Activated naive CD8-positive, alpha-beta T cell (primary cell): ENCODE results near the gene LIF.
A peak's percentile ranks its signal among the peaks of the same experiment; 100 is the strongest.

ENCODE experiments used
- H3K27ac Mint-ChIP-seq: one replicate; pipeline ENCODE4 v1.8.0; 2021; ENCODE audit warnings: mixed read lengths
- H3K27me3 Mint-ChIP-seq: one replicate; pipeline ENCODE4 v1.8.0; 2021; ENCODE audit warnings: mixed read lengths
- H3K36me3 Mint-ChIP-seq: one replicate; pipeline ENCODE4 v1.8.0; 2021; ENCODE audit warnings: mixed read lengths
- H3K4me1 Mint-ChIP-seq: one replicate; pipeline ENCODE4 v1.8.0; 2021; ENCODE audit warnings: low read depth, mixed read lengths
- H3K4me3 Mint-ChIP-seq: one replicate; pipeline ENCODE4 v1.8.0; 2021; ENCODE audit warnings: mild to moderate bottlenecking, mixed read lengths
- H3K9me3 Mint-ChIP-seq: one replicate; pipeline ENCODE4 v1.8.0; 2021; ENCODE audit warnings: low read depth, mixed read lengths

Gene LIF

DNA sequence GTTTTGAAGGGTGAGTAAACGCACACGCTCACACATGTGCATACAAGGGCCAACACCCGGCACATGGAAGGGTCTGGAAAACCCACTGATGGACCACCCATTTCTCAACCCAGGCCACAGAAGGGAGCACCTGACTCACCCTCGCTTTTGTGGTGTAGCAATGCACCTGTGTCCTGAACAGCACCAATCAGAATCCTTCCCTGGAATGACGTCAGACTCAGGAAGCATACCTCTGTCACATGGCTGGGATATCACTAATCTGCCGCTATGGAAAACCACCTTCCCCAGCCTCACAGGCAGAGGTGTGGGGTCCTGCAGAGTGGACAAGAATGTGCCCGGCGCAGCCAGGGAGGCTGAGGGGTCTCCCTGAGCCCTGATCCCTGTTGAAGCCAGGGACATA is 29.1 kb upstream of the LIF start:
- Mint-ChIP-seq H3K4me1 (peaks cover 47% of the 10 kb centered on the region), H3K27ac (peak overlapping the region; percentile 75), H3K36me3 (no peaks in the 10 kb centered on the region), H3K4me3 (peak overlapping the region; percentile 51), H3K9me3 (no peaks in the 10 kb centered on the region), H3K27me3 (no peaks in the 10 kb centered on the region)

DNA sequence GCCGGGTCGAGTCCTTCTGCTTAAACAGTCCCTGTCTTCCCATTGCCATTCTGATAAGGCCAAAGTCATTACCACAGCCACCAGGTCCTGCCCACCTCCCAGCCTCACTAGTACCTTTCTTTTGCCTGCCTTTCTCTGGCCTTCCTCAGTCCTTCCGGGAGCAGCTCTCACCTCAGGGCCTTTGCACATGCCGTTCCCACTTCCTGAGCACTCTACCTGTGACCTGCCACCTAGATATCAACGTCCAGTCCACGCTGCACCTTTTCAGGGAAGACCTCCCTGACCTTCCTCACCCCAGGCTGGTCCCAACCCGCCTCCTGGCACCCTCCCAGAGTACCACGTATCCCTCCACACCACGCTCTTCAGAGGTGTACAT is 27.9 kb upstream of the LIF start:
- Mint-ChIP-seq H3K36me3 (no peaks in the 10 kb centered on the region), H3K4me3 (no peak overlapping the region), H3K4me1 (peaks cover 43% of the 10 kb centered on the region), H3K27me3 (no peaks in the 10 kb centered on the region), H3K9me3 (no peaks in the 10 kb centered on the region), H3K27ac (peak overlapping the region; percentile 6)

DNA sequence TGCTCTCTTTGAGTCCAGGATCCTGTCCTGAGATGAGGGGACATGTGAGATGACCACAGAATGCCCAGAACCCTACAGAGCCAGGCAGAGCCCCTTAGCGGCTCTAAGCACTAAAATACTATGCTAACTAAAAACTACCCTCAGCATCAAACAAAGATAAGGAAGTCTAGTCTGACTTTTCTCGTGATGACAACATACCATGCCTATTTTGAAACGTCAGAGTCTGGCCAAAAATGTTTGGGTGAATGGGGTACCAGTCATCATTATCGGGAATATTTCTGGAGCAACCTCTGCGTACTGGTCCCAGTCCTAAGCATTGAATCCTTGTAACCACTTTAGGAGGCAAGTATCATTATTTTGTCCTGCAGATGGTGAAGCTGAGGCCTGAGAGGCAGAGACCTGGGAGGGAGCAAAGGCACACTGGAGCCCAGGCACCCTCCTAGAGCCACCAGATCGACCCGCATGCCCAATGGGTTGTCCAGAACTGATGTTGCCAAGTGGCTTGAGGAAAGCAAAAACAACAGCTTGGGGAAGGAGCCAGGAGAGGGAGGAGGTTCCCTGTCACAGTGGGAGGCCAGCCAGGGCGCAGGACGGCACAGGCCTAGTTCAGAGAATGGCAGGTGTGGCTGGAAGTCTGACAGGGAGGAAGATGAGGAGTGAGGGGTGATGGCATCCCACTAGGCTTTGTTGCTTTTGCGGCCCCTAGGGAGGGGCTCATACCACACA is 27.3 kb upstream of the LIF start:
- Mint-ChIP-seq H3K9me3 (no peaks in the 10 kb centered on the region), H3K4me3 (no peak overlapping the region), H3K27ac (peak overlapping the region; percentile 41), H3K27me3 (no peaks in the 10 kb centered on the region), H3K36me3 (no peaks in the 10 kb centered on the region), H3K4me1 (peaks cover 39% of the 10 kb centered on the region)

- peak overlapping the region; percentile 75 for H3K27ac Mint-ChIP-seq
- no peaks in the 10 kb centered on the region for H3K36me3 Mint-ChIP-seq
- H3K9me3 Mint-ChIP-seq = no peaks in the 10 kb centered on the region
- no peak overlapping the region for H3K4me3 Mint-ChIP-seq
- H3K27me3 Mint-ChIP-seq = no peaks in the 10 kb centered on the region
- peaks cover 42% of the 10 kb centered on the region for H3K4me1 Mint-ChIP-seq
These were observed 26.4 kb upstream of the LIF start for GRCh38 chr22:30272781-30273601.

DNA sequence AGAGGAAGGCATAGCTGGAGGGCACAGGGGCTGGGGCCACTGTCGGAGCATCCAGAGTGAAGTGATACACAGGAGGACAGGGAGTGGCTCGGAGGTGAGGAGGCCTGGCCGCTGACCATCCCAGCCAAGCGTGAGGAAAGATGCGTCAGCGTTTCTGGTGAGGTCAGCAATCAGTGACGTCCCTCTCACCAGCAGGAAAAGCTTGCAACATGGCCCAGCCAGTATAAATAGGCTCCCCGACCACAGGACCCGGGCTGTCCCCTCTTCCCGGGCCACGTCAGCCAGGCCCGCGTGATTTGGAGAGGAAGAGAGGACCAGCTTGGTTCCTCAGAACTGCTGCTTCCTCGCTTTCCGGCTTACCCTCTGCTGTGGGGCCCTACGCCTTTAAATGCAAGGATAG is 24.3 kb upstream of the LIF start:
- Mint-ChIP-seq H3K9me3 (no peaks in the 10 kb centered on the region), H3K36me3 (no peaks in the 10 kb centered on the region), H3K27ac (peak overlapping the region; percentile 24)

DNA sequence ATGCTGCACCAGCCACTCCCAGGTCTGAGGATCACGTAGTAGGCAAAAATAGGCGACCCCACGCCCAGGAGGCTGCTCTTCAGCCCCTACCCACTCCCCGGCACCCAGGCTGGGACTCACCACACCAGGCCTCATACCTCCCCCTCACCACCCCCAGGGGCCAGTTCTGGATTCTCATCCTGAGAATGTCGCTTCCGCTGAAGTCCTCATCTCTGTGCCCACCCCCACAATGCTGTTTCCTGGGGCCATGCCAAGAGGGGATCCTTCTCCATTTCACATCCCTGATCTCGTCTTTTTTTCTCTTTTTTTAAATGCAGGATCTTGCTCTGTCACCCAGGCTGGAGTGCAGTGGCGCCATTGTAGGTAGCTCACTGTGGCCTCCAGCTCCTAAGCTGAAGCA is 21.8 kb upstream of the LIF start:
- Mint-ChIP-seq H3K27me3 (no peaks in the 10 kb centered on the region), H3K4me3 (peak overlapping the region; percentile 95), H3K27ac (peak overlapping the region; percentile 89), H3K36me3 (no peaks in the 10 kb centered on the region), H3K9me3 (no peaks in the 10 kb centered on the region), H3K4me1 (peaks cover 29% of the 10 kb centered on the region)

More for the DNA sequence above, 24.3 kb upstream of the LIF start:
- Mint-ChIP-seq H3K4me3 (no peak overlapping the region), H3K4me1 (peaks cover 35% of the 10 kb centered on the region), H3K27me3 (no peaks in the 10 kb centered on the region)

GRCh38 chr22:30267382-30268302 is 21.1 kb upstream of the LIF start:
- H3K9me3 Mint-ChIP-seq = no peaks in the 10 kb centered on the region
- H3K27ac Mint-ChIP-seq = peak overlapping the region; percentile 89
- peaks cover 29% of the 10 kb centered on the region for H3K4me1 Mint-ChIP-seq
- no peaks in the 10 kb centered on the region for H3K36me3 Mint-ChIP-seq
- no peaks in the 10 kb centered on the region for H3K27me3 Mint-ChIP-seq
- H3K4me3 Mint-ChIP-seq = peak overlapping the region; percentile 95

DNA sequence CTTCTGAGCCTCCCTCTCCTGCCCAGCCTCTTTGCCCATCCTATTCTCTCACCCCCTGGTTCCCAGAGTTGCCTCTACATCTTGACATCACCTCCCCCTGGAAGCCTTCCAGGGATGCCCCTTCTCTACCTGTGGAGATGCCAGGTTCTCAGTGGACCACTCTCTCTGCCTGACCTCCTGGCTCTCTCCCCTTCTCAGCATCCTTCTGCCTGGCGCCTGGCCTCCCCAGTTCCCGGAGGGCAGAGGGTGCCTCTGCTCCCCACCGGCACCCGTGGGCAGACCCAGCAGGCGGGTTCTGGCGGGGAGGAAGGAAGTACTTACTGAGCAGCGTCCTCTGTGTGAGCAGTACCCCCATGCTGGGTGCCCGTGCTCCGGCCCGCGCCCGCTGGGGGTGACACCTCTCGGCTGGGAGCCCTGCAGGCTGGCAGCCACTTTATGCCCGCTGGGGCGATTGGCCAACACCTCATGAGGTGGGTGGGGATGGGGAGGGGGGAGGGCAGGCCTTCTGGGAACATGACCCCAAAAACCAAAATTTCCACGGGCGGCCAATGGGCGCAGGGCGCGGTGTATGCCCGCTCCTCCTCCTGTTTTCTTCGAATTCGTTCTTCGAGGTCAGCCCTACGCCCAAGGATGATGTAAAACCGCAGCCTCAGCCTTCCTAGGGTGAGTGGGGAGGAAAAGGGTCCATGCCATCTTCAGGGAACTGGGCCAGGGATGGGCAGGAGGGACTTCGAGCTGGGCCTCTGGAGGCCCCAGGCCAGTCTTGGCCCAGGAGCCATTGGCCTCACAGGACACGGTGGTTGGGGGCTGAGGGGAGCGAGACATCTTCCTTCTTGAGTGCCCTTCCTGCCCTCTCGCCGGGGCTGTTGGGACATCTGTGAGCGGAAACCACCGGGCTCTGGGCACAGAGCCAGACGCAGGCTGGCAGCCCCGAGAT is 20.2 kb upstream of the LIF start, which contains the start of gene OSM:
Gene OSM, minus strand, starts transcription at position 407 of the 937 bp plus-strand sequence. Its CDS starts 52 bp downstream, at position 355.
- peak within 1 kb of the TSS; percentile 100 for H3K27ac Mint-ChIP-seq
- H3K4me3 Mint-ChIP-seq = peak within 1 kb of the TSS; percentile 95
- H3K36me3 Mint-ChIP-seq = no peaks in the 10 kb centered on the region
- no peaks in the 10 kb centered on the region for H3K27me3 Mint-ChIP-seq
- H3K4me1 Mint-ChIP-seq = peaks cover 33% of the 10 kb centered on the region
- H3K9me3 Mint-ChIP-seq = no peaks in the 10 kb centered on the region

GRCh38 chr22:30265823-30266444 is 19.4 kb upstream of the LIF start:
- peak overlapping the region; percentile 100 for H3K27ac Mint-ChIP-seq
- H3K36me3 Mint-ChIP-seq = no peaks in the 10 kb centered on the region
- no peaks in the 10 kb centered on the region for H3K9me3 Mint-ChIP-seq
- H3K27me3 Mint-ChIP-seq = no peaks in the 10 kb centered on the region
- peak overlapping the region; percentile 95 for H3K4me3 Mint-ChIP-seq
- H3K4me1 Mint-ChIP-seq = peaks cover 30% of the 10 kb centered on the region

DNA sequence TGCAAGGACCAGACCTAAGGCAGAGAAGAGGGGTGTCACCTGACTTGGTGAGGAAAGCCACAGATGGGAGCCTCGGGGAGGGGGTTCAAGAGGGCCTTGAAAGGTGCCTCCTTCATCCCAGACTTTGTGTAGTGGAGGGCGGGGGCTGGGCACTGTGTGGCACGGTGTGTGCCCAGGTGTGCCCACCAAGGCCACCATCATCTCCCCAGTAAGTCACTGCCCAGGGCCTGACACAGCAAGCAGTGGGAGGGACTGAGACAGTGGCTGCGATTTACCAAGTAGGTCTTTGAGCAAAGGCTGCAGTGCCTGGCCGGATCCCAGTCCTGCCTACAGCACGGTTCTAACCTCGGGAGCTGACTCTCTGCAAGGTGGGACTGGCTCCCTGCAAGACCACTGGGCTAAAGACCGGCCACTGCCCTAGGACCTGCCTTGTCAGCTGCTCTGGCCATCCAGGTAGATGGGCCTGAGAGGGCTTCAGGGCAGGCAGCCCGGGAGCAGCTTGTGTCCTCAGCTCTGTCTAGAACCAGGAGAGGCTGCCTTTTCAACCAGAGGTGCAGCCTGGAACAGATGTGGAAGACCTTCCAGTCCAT is 18.7 kb upstream of the LIF start:
- peak overlapping the region; percentile 95 for H3K4me3 Mint-ChIP-seq
- no peaks in the 10 kb centered on the region for H3K9me3 Mint-ChIP-seq
- H3K27me3 Mint-ChIP-seq = no peaks in the 10 kb centered on the region
- peaks cover 30% of the 10 kb centered on the region for H3K4me1 Mint-ChIP-seq
- peak overlapping the region; percentile 100 for H3K27ac Mint-ChIP-seq
- H3K36me3 Mint-ChIP-seq = no peaks in the 10 kb centered on the region

DNA sequence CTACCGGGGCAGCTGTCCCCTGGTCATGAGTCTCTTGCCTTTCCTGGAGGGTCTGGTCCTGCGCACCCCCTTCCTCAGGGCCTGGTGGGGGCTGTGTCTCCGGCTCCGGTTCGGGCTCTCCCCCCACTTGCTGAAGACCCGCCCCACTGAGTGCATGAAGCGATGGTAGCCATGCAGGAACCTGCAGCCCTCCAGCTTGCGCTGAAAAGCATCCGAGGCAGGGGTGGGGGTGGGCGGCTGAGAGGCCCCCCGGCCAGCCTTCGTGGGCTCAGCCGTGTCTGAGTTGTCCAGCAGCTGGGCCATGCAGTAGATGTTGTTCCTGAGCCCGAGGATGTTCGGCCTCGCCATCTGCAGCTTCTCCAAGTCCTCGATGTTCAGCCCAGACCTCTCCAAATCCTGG is 17.3 kb upstream of the LIF start:
- no peak overlapping the region for H3K4me3 Mint-ChIP-seq

GRCh38 chr22:30262917-30263741 is 16.6 kb upstream of the LIF start:
- H3K4me1 Mint-ChIP-seq = peaks cover 30% of the 10 kb centered on the region
- H3K4me3 Mint-ChIP-seq = peak overlapping the region; percentile 73
- H3K9me3 Mint-ChIP-seq = no peaks in the 10 kb centered on the region
- H3K27me3 Mint-ChIP-seq = no peaks in the 10 kb centered on the region
- peak overlapping the region; percentile 61 for H3K27ac Mint-ChIP-seq
- H3K36me3 Mint-ChIP-seq = no peaks in the 10 kb centered on the region

More for the DNA sequence above, 17.3 kb upstream of the LIF start:
- Mint-ChIP-seq H3K27me3 (no peaks in the 10 kb centered on the region), H3K36me3 (no peaks in the 10 kb centered on the region), H3K4me1 (peaks cover 34% of the 10 kb centered on the region), H3K27ac (no peak overlapping the region), H3K9me3 (no peaks in the 10 kb centered on the region)
